Bronchial epithelial cell (primary cell): ENCODE data around the gene NR1D1. TPM values are rescaled to one million over a fixed set of nuclear protein-coding genes. Genes with fewer than 3 reads are reported as not detected.
A peak's percentile ranks its signal among the peaks of the same experiment; 100 is the strongest.

Source experiments
- DNase-seq: peaks from one replicate; pipeline ENCODE4 v3.0.0-alpha.2; 2010; ENCODE audit warnings: low read depth
- FAIRE-seq: peaks from 2 replicates; lab custom pipeline; 2011; peaks lifted over from hg19 to GRCh38; lab: Jason Lieb, UNC
- H3K27me3 ChIP-seq: 2 replicates; pipeline ENCODE4 v1.5.1; 2011; ENCODE audit warnings: low read length; ENCODE audit not compliant: control insufficient read depth, insufficient read depth
- H3K36me3 ChIP-seq: 2 replicates; pipeline ENCODE4 v1.5.1; 2011; ENCODE audit warnings: low read length; ENCODE audit not compliant: control insufficient read depth, insufficient read depth
- H3K4me3 ChIP-seq: 2 replicates; pipeline ENCODE4 v1.5.1; 2011; ENCODE audit warnings: mild to moderate bottlenecking, low read depth, low read length, control low read depth
- total RNA-seq: library from RNA; depleted of rRNA; stranded (reverse); fragments of >200 nt; gene quantifications from 2 replicates; pipeline ENCODE4 v1.2.1, GENCODE V29; 2014
- TF ChIP-seq, protein P1 (sequence below): IDR thresholded peaks from 2 replicates; pipeline ENCODE4 v1.5.1; 2011; ENCODE audit warnings: mild to moderate bottlenecking, moderate library complexity, low read length, control low read depth, inconsistent platforms; ENCODE audit not compliant: insufficient read depth, severe bottlenecking

The NR1D1 gene
- total RNA-seq, 1 donor from 2014 or later, result 0.79 TPM

- peak overlapping the region; percentile 1 for H3K4me3 ChIP-seq
- TF ChIP-seq, protein P1, sequence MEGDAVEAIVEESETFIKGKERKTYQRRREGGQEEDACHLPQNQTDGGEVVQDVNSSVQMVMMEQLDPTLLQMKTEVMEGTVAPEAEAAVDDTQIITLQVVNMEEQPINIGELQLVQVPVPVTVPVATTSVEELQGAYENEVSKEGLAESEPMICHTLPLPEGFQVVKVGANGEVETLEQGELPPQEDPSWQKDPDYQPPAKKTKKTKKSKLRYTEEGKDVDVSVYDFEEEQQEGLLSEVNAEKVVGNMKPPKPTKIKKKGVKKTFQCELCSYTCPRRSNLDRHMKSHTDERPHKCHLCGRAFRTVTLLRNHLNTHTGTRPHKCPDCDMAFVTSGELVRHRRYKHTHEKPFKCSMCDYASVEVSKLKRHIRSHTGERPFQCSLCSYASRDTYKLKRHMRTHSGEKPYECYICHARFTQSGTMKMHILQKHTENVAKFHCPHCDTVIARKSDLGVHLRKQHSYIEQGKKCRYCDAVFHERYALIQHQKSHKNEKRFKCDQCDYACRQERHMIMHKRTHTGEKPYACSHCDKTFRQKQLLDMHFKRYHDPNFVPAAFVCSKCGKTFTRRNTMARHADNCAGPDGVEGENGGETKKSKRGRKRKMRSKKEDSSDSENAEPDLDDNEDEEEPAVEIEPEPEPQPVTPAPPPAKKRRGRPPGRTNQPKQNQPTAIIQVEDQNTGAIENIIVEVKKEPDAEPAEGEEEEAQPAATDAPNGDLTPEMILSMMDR, result no peak
- H3K27me3 ChIP-seq, result peaks cover 2% of the 10 kb centered on the region
- FAIRE-seq (no peak), DNase-seq (no peak)
- no peaks in the 10 kb centered on the region for H3K36me3 ChIP-seq
These were observed 31.8 kb downstream of the NR1D1 start for GRCh38 chr17:40068584-40068916.

DNA sequence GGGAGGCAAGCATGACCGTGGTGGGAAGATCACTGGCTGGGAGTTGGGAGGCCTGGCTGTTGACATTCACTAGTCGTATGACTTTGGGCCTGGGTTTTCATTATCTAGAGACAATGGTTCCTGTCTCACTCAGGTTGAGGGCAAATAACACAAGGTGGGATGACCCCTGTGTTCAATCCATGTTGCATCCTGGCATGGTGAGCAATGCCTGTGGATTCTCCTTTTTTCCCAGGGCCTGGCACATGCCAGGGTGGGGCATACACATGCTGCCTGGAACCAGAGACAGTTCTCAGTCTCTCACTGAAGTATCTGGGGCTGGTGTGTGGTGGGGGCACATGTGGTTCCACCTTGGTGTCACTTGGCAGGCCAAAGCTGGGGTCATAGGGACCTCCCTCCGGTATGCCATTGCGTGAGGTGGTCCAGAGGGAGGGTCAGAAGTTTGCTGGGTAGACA is 32.2 kb downstream of the NR1D1 start:
- TF ChIP-seq, protein P1, result no peak
- Histone ChIP-seq H3K4me3 (no peak overlapping the region), H3K27me3 (peaks cover under 1% of the 10 kb centered on the region), H3K36me3 (no peaks in the 10 kb centered on the region)
- DNase-seq (no peak), FAIRE-seq (no peak)

DNA sequence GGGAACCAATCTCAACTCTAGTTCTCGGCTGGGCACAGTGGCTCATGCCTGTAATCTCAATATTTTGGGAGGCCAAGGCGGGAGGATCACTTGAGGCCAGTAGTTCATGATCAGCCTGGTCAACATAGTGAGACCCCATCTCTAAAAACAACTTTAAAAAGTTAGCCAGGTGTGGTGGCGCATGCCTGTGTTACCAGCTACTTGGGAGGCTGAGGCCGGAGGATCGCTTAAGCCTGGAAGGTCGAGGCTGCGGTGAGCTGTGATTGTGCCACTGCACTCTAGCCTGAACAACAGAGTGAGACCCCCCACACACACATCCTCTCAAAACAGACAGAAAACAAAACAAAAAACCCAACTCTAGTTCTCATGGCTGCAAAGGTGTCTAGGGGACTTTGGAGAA is 32.7 kb downstream of the NR1D1 start:
- TF ChIP-seq, protein P1, result no peak
- DNase-seq (no peak), FAIRE-seq (no peak)
- Histone ChIP-seq H3K36me3 (no peaks in the 10 kb centered on the region), H3K4me3 (no peak overlapping the region), H3K27me3 (no peaks in the 10 kb centered on the region)

DNA sequence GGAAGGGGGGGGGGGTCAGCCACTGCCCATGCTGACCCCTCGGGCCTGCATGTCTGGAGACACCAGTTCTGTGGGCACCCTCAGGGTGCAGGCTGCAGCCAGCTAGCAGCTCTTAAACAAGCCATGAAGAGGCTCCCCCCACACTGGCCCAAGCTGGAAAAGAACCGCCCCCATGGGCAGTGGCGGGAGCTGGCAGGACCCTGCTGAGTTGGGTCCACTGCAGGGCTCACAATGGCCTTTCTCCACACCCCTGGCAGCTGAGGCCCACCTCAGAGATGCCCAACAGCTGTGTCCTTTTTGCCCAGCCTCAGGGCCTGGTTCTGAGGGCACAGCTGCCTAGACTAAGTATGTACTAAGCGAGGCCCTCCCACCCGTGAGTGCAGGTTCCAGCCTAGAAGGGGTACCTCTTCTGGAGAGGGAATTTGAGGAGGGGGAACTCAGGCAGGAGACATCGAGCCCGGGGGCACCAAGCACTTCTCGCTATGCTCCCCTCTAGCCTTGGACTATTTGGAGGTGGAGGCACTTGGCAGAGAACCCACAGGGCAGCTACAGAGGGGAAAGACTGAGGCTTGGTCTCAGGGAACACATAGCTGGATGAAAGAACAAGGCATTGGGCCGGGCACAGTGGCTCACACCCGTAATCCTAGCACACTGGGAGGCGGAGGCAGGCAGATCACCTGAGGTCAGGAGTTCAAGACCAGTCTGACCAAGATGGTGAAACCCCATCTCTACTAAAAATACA is 34.4 kb downstream of the NR1D1 start:
- Histone ChIP-seq H3K4me3 (no peak overlapping the region), H3K36me3 (no peaks in the 10 kb centered on the region), H3K27me3 (peaks cover 2% of the 10 kb centered on the region)
- TF ChIP-seq, protein P1, result no peak
- DNase-seq (no peak), FAIRE-seq (no peak)

DNA sequence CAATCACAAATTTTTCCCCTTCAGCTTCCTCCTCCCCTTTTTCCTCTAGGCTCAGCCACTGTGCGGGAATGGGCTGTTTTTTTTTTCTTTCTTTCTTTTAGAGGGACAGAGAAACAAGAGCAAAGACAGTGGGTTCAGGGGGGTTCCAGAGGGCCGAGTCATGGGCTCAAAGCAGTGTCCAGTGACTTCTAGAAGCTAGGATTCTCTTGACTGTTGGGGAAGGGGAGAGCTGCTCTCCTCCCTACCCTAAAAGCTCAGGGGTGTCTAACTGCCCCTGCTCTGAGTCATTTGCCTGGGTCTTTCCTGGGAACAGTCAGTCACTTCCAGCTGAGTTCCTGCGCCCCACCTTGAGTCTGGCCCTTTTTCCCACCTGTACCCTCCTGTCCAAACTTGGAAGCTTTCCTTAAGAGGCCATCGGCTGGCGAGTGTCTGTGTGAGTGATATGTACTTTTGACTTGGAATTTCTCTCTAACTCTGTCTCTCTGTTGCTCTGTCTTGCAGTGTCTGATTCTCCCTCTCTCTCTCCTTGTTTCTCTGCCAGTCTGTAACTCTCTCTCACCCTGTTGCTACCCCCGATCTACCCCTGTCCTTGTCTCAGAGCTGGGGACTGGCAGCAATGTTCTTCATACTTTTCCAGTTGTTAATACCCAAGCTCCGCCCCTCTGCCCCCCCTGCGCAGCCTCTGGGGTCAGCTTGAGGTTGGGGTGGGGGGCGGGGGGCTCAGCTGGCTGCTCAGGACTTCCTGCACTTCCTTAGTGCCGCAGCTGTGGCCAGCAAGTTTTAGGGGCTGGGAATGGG is 35.2 kb downstream of the NR1D1 start:
- DNase-seq, result no peak
- Histone ChIP-seq H3K27me3 (peaks cover 2% of the 10 kb centered on the region), H3K36me3 (no peaks in the 10 kb centered on the region), H3K4me3 (no peak overlapping the region)
- no peak for FAIRE-seq
- TF ChIP-seq, protein P1, result no peak
